D341Med (cell line): ENCODE data around the gene VRK3.
"Not testable (repeated sequence)": the region's sequence is repeated elsewhere in the genome, so short reads cannot be mapped to it uniquely, and the experiment has no call there.

Experiments
- DNase-seq: peaks from one replicate; pipeline ENCODE4 v3.0.0; 2012; ENCODE audit warnings: low spot score

Gene VRK3

GRCh38 chr19:49956115-49956495 lies 69.1 kb downstream of the VRK3 start:
- DNase-seq = no peak

- DNase-seq = no peak
Measured at GRCh38 chr19:49954933-49955332, 70.2 kb downstream of the VRK3 start.

- no peak for DNase-seq
Measured at GRCh38 chr19:49954092-49954829, 70.9 kb downstream of the VRK3 start.

- DNase-seq = no peak
Measured at GRCh38 chr19:49953416-49953815, 71.8 kb downstream of the VRK3 start.

GRCh38 chr19:49952906-49953305 lies 72.3 kb downstream of the VRK3 start:
- DNase-seq = no peak

- no peak for DNase-seq
Measured at GRCh38 chr19:49952479-49952836, 72.7 kb downstream of the VRK3 start.

GRCh38 chr19:49951806-49952478 lies 73.2 kb downstream of the VRK3 start:
- DNase-seq = no peak

- DNase-seq = no peak
Measured at GRCh38 chr19:49950956-49951526, 74.1 kb downstream of the VRK3 start.

- DNase-seq = no peak
Measured at GRCh38 chr19:49950590-49950948, 74.6 kb downstream of the VRK3 start.

- no peak for DNase-seq
Measured at GRCh38 chr19:49949742-49950589, 75.2 kb downstream of the VRK3 start.

GRCh38 chr19:49946415-49946814 lies 78.8 kb downstream of the VRK3 start:
- DNase-seq = no peak

- DNase-seq = not testable (repeated sequence)
Measured at GRCh38 chr19:49944567-49944966, 80.6 kb downstream of the VRK3 start.

GRCh38 chr19:49940482-49940791 lies 84.7 kb downstream of the VRK3 start:
- DNase-seq = no peak

GRCh38 chr19:49939721-49940481 lies 85.3 kb downstream of the VRK3 start:
- no peak for DNase-seq

GRCh38 chr19:49938662-49939061 lies 86.5 kb downstream of the VRK3 start:
- DNase-seq = no peak

GRCh38 chr19:49937750-49938381 lies 87.3 kb downstream of the VRK3 start:
- peak; percentile 87 for DNase-seq

- DNase-seq = no peak
Measured at GRCh38 chr19:49936549-49936948, 88.6 kb downstream of the VRK3 start.

GRCh38 chr19:49933643-49934042 lies 91.5 kb downstream of the VRK3 start:
- DNase-seq = no peak

- no peak for DNase-seq
Measured at GRCh38 chr19:49932731-49933131, 92.4 kb downstream of the VRK3 start.

GRCh38 chr19:49932041-49932451 lies 93.1 kb downstream of the VRK3 start:
- DNase-seq = no peak

- no peak for DNase-seq
Measured at GRCh38 chr19:49931293-49932040, 93.7 kb downstream of the VRK3 start.
